ENCODE data around the gene OXT. TPM values are rescaled to one million over a fixed set of nuclear protein-coding genes. Genes with fewer than 3 reads are reported as not detected.
A peak's percentile ranks its signal among the peaks of the same experiment; 100 is the strongest.
"Not testable (repeated sequence)": the region's sequence is repeated elsewhere in the genome, so short reads cannot be mapped to it uniquely, and the experiment has no call there.

The OXT gene
- total RNA-seq, 4 donors from 2014 or later = not detected

DNA sequence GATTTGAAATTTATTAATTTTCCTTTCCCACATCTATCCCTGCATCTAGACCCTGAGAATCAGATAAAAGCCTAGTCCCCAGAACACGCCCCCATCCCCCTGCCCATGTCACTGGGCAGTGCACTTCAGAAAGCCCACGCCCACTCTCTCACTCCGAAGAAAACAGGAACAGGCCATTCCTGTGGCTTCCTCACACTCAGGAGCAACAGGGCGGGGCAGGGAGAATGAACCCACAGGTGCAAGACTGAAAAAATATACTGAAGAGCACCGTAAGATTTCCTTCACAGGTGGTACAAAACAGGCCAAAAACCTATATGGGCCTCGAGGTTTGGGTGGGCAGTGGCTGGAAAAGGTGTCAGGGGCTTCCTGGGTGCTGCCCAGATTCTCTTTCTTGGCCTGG, 3.4 kb downstream of the OXT start:
- DNase-seq (ENCODE audit: low spot score in 2 of 2) = no peak
- intact Hi-C loops (cut with DNase I; ENCODE audit: low total_unique reads) = no loop called here
- TF ChIP-seq, protein P1, sequence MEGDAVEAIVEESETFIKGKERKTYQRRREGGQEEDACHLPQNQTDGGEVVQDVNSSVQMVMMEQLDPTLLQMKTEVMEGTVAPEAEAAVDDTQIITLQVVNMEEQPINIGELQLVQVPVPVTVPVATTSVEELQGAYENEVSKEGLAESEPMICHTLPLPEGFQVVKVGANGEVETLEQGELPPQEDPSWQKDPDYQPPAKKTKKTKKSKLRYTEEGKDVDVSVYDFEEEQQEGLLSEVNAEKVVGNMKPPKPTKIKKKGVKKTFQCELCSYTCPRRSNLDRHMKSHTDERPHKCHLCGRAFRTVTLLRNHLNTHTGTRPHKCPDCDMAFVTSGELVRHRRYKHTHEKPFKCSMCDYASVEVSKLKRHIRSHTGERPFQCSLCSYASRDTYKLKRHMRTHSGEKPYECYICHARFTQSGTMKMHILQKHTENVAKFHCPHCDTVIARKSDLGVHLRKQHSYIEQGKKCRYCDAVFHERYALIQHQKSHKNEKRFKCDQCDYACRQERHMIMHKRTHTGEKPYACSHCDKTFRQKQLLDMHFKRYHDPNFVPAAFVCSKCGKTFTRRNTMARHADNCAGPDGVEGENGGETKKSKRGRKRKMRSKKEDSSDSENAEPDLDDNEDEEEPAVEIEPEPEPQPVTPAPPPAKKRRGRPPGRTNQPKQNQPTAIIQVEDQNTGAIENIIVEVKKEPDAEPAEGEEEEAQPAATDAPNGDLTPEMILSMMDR (IDR thresholded peaks at IDR 0.05) = no peak
- no peak for TF ChIP-seq POLR2A (IDR thresholded peaks at IDR 0.05)
- WGBS, 2 donors = 58 to 70% methylated on average over 6 of the region's 6 CpGs
- H3K4me3 ChIP-seq (ENCODE audit: low read depth, poor library complexity, severe bottlenecking) = no peak overlapping the region

DNA sequence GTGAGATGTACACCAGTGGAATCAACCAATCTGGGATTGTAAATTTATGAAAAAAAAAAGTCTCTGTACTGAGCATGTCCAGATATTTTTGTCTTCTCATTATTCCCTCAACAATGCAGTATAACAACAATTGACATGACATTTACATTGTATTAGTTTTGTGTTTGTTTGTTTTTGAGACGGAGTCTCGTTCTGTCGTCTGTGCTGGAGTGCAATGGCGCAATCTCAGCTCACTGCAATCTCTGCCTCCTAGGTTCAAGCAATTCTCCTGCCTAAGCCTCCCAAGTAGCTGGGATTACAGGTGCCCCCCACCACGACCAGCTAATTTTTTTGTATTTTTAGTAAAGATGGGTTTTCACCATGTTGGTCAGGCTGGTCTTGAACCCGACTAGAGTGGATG, 3.9 kb downstream of the OXT start:
- H3K4me3 ChIP-seq (ENCODE audit: low read depth, poor library complexity, severe bottlenecking); intact Hi-C loops (cut with DNase I; ENCODE audit: low total_unique reads); DNase-seq (ENCODE audit: low spot score in 2 of 2): not testable (repeated sequence)
- WGBS, 2 donors = 80 to 84% methylated on average over 6 of the region's 6 CpGs

DNA sequence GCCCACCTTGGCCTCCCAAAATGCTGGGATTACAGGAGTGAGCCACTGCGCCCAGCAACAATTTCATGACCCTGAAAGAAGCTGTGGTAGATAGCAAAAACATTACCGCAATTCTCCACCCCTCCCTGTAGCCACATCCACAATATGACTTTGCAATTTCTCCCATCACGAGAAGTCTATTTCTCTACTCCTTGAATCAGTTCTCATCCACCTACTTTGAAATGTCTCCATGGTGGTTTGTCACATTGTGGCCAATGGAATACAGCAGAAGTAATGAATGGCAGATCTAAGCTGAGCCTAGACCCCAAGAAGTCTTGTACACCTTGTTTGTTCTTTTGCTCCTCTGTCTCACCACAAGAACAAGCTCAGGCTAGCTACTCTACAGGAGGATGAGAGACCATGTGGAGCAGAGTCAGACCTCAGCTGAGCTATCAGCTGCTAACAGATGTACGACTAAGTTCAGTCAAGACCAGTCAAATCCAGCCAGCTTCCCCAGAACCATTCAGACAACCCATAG, 6.3 kb downstream of the OXT start:
- H3K4me3 ChIP-seq (ENCODE audit: low read depth, poor library complexity, severe bottlenecking) = no peak overlapping the region
- TF ChIP-seq POLR2A (IDR thresholded peaks at IDR 0.05) = no peak
- TF ChIP-seq, protein P1 (IDR thresholded peaks at IDR 0.05) = no peak
- DNase-seq (ENCODE audit: low spot score in 2 of 2) = no peak
- intact Hi-C loops (cut with DNase I; ENCODE audit: low total_unique reads) = no loop called here
- WGBS, 2 donors = 78 to 91% methylated on average over 4 of the region's 4 CpGs

DNA sequence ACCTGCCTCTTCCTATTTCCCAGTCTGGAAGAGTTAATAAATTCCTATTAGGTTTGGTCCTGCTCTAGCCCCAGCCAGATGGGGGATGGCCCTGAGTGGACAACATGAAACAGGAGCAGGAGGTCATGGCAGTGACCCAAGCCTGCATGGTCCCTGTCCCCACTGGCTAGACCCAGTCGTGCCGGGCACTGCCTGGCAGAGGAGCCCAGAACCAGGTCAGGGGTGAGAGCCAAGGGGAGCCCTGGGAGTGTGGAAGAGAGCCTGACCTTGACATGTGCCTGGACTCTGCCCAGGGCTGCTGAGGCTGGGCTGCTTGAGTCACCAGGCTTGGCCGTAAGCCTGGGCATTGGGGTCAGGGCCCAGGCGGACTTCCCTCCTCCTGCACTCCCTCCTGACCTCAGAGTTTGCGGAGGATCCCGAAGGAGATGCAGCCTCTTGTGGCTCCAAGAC, 9.5 kb downstream of the OXT start:
- 42 to 45% methylated on average over 6 of the region's 6 CpGs for WGBS, 2 donors
- no peak for DNase-seq (ENCODE audit: low spot score in 2 of 2)
- TF ChIP-seq POLR2A (IDR thresholded peaks at IDR 0.05) = no peak
- TF ChIP-seq, protein P1 (IDR thresholded peaks at IDR 0.05) = no peak
- no peak overlapping the region for H3K4me3 ChIP-seq (ENCODE audit: low read depth, poor library complexity, severe bottlenecking)
- intact Hi-C loops (cut with DNase I; ENCODE audit: low total_unique reads) = no loop called here

DNA sequence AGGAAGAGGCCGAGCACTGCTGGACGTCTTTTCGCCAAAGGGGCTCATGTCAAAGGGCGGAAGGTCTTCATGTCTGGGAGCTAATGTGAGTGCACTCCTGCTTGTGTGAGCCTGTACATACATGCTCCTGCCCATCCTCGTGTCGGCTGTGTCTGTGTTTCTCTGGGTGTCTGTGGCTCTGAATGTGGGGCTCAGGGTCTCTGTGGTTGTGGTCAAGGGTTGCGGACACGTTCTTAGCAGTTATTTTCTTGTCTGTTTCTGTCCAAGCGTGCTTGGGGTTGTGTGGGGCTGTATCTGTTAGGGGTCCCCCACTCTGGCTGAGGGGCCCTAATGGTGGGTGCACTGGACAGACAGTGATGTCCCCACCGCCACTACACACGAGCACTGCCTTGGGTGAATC, 10.2 kb downstream of the OXT start:
- H3K4me3 ChIP-seq (ENCODE audit: low read depth, poor library complexity, severe bottlenecking) = no peak overlapping the region
- TF ChIP-seq POLR2A (IDR thresholded peaks at IDR 0.05) = no peak
- TF ChIP-seq, protein P1 (IDR thresholded peaks at IDR 0.05) = no peak
- no peak for DNase-seq (ENCODE audit: low spot score in 2 of 2)
- intact Hi-C loops (cut with DNase I; ENCODE audit: low total_unique reads) = no loop called here
- 82 to 90% methylated on average over 11 of the region's 11 CpGs for WGBS, 2 donors

DNA sequence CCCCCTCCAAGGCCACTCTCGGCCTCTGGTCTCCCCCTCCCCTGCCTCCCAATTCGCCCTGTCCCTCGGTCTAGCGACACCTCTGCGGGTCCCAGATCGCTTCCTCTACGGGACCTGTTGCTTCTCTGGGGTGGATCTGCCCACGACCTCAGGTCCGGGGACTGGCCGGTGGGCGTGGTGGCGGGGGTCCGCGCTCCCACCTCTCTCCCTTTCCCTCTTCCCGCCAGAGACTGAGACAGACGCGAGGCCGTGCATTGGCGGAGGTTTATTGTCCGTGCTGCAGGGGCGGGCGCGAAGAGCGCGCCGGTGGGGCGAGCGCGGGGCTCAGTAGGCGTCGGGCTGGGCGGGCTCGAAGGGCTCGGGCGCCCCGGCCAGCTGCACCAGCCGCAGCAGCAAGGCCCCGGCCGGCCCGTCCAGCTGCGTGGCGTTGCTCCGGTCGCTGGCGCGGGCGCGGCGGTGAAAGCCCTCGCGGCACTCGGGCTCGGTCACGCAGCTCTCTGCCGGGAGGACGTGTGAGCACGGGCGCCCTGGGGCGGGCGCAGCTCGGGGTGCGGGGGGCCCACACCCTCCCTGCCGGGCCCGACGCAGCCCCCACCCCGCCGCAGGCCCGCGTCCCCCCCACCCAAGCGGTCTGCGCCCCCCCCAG, 11.0 kb downstream of the OXT start:
- 8 to 29% methylated on average over 13 to 35 of the region's 71 CpGs for WGBS, 2 donors
- intact Hi-C loops (cut with DNase I; ENCODE audit: low total_unique reads) = no loop called here

More for the DNA sequence above, 11.0 kb downstream of the OXT start:
- H3K4me3 ChIP-seq (ENCODE audit: low read depth, poor library complexity, severe bottlenecking) = peak overlapping the region; percentile 4
- TF ChIP-seq, protein P1 (IDR thresholded peaks at IDR 0.05) = no peak
- TF ChIP-seq POLR2A (IDR thresholded peaks at IDR 0.05) = no peak
- DNase-seq (ENCODE audit: low spot score in 2 of 2) = no peak

All from lower leg skin (tissue), 4 donors.